Endothelial cell of umbilical vein (primary cell): ENCODE measurements around the gene POLR1H.
A peak's percentile ranks its signal among the peaks of the same experiment; 100 is the strongest.

ENCODE experiments used
- EZH2 ChIP-seq: IDR thresholded peaks from 2 replicates; pipeline ENCODE4 v1.6.1; 2012; ENCODE audit warnings: borderline replicate concordance, low read depth, mild to moderate bottlenecking, moderate library complexity, low read length, inconsistent platforms; ENCODE audit not compliant: severe bottlenecking
- FOS ChIP-seq: IDR thresholded peaks from 2 replicates; pipeline ENCODE4 v1.6.1; 2011; ENCODE audit warnings: mild to moderate bottlenecking, low read length, moderate library complexity, borderline replicate concordance; ENCODE audit not compliant: insufficient read depth
- JUN ChIP-seq: IDR thresholded peaks from 2 replicates; pipeline ENCODE4 v1.6.1; 2011; ENCODE audit warnings: borderline replicate concordance, low read depth; ENCODE audit not compliant: insufficient read length, insufficient read depth
- MYC ChIP-seq: IDR thresholded peaks from one replicate; pipeline ENCODE4 v1.6.1; 2011; ENCODE audit warnings: mild to moderate bottlenecking, low read depth, low read length
- POLR2A ChIP-seq: IDR thresholded peaks from 2 replicates; pipeline ENCODE4 v1.6.1; 2012; ENCODE audit warnings: low read depth, mild to moderate bottlenecking, control low read depth, low read length
- POLR2AphosphoS5 ChIP-seq: IDR thresholded peaks from 2 replicates; pipeline ENCODE4 v1.6.1; 2012; ENCODE audit warnings: low read depth, mild to moderate bottlenecking, control low read depth, low read length, moderate library complexity; ENCODE audit not compliant: insufficient read depth
- TF ChIP-seq, protein P1 (sequence below), 2 donors: IDR thresholded peaks; 1 replicate in 1 of 2; 2 replicates in 1 of 2; pipeline ENCODE4 v1.5.1; 2011; ENCODE audit warnings: low read length in 2 of 2, mild to moderate bottlenecking in 2 of 2, moderate library complexity in 2 of 2, control low read depth in 1 of 2, inconsistent platforms in 1 of 2, low read depth in 1 of 2; ENCODE audit not compliant: insufficient read depth in 1 of 2; ENCODE audit errors: extremely low read depth in 1 of 2
- TF ChIP-seq, protein P2 (sequence below): IDR thresholded peaks from 2 replicates; pipeline ENCODE4 v1.6.1; 2011; ENCODE audit not compliant: insufficient read depth, insufficient read length

DNA sequence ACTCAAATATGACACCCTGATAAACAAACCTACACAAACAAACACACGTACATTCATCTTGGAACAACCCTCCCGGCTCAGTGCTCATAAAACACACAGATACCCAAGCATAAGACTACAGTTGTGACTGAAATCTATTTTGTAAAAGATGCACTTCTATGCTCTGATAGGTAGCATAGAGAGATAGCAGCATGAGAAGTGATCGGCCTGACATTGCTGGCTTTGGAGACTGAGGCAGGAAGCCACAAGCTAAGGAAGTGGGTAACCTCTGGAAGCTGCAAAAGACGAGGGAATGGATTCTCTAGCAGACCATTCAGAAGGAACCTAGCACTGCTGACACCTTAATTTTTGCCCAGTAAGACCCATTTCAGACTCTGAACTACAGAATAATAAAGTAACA lies 16.2 kb downstream of the POLR1H start:
- TF ChIP-seq, protein P1, sequence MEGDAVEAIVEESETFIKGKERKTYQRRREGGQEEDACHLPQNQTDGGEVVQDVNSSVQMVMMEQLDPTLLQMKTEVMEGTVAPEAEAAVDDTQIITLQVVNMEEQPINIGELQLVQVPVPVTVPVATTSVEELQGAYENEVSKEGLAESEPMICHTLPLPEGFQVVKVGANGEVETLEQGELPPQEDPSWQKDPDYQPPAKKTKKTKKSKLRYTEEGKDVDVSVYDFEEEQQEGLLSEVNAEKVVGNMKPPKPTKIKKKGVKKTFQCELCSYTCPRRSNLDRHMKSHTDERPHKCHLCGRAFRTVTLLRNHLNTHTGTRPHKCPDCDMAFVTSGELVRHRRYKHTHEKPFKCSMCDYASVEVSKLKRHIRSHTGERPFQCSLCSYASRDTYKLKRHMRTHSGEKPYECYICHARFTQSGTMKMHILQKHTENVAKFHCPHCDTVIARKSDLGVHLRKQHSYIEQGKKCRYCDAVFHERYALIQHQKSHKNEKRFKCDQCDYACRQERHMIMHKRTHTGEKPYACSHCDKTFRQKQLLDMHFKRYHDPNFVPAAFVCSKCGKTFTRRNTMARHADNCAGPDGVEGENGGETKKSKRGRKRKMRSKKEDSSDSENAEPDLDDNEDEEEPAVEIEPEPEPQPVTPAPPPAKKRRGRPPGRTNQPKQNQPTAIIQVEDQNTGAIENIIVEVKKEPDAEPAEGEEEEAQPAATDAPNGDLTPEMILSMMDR (IDR thresholded peaks at IDR 0.05; ENCODE audit: extremely low read depth in 1 of 2, insufficient read depth in 1 of 2, low read depth in 1 of 2, low read length in 2 of 2): no peak
- TF ChIP-seq POLR2A: no peak
- TF ChIP-seq FOS: no peak
- no peak for TF ChIP-seq POLR2AphosphoS5
- TF ChIP-seq EZH2: peak; percentile 8
- no peak for TF ChIP-seq JUN
- TF ChIP-seq, protein P2, sequence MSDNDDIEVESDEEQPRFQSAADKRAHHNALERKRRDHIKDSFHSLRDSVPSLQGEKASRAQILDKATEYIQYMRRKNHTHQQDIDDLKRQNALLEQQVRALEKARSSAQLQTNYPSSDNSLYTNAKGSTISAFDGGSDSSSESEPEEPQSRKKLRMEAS: no peak
- TF ChIP-seq MYC: no peak
